ENCODE measurements around the gene HYOU1.

GRCh38 chr11:118998822-118999221 is 58.2 kb downstream of the HYOU1 start:
- TF ChIP-seq CTCF (IDR thresholded peaks at IDR 0.05; ENCODE audit: poor library complexity) = no peak
- no peak for TF ChIP-seq EZH2 (IDR thresholded peaks at IDR 0.05; ENCODE audit: borderline replicate concordance)
- no peak for TF ChIP-seq EZH2phosphoT487 (IDR thresholded peaks at IDR 0.05; ENCODE audit: low read depth, severe bottlenecking, unreplicated experiment)
